Sigmoid colon (tissue), 7 donors: ENCODE results near the gene CDNF. TPM values are rescaled to one million over a fixed set of nuclear protein-coding genes. Genes with fewer than 3 reads are reported as not detected.
A peak's percentile ranks its signal among the peaks of the same experiment; 100 is the strongest.

Experiments
- DNase-seq: peaks from one replicate; pipeline ENCODE4 v3.0.0-alpha.2; 2019
- H3K27ac ChIP-seq, 4 donors: fragments of 200-600 bp; sonication (generic); one replicate each; pipeline ENCODE4 v1.5.1; 2016 to 2019; ENCODE audit warnings: mild to moderate bottlenecking in 1 of 4
- H3K27me3 ChIP-seq, 3 donors: fragments of 200-600 bp; sonication (generic); one replicate each; pipeline ENCODE4 v1.5.1; 2019; ENCODE audit warnings: mild to moderate bottlenecking in 1 of 3
- H3K36me3 ChIP-seq, 4 donors: fragments of 200-600 bp; sonication (generic); one replicate each; pipeline ENCODE4 v1.5.1; 2016 to 2019
- H3K4me1 ChIP-seq, 4 donors: fragments of 200-600 bp; sonication (generic); one replicate each; pipeline ENCODE4 v1.5.1; 2017 to 2019
- H3K4me3 ChIP-seq, 4 donors: fragments of 200-600 bp; sonication (generic); one replicate each; pipeline ENCODE4 v1.5.1; 2017 to 2019; ENCODE audit warnings: mild to moderate bottlenecking in 2 of 4, moderate library complexity in 1 of 4
- H3K9me3 ChIP-seq, 4 donors: fragments of 200-600 bp in 3 of 4; sonication (generic) in 3 of 4; one replicate each; pipeline versions ENCODE4 v1.5.1 to v1.6.1; 2013 to 2019
- EP300 ChIP-seq, 4 donors: sonication (generic); formaldehyde crosslinking; IDR thresholded peaks; one replicate each; pipeline ENCODE4 v1.6.1; 2017; ENCODE audit warnings: antibody characterized with exemption in 4 of 4
- POLR2A ChIP-seq, 2 donors: fragments of 450-650 bp; IDR thresholded peaks; one replicate each; pipeline ENCODE4 v1.6.1; 2016; ENCODE audit warnings: antibody characterized with exemption in 2 of 2, mild to moderate bottlenecking in 2 of 2, moderate library complexity in 2 of 2
- POLR2AphosphoS5 ChIP-seq, 4 donors: sonication (generic); formaldehyde crosslinking; IDR thresholded peaks; one replicate each; pipeline ENCODE4 v1.6.1; 2017; ENCODE audit warnings: antibody characterized with exemption in 4 of 4
- WGBS, 2 donors: extraction: QIAGEN DNeasy Blood & Tissue Kit; methylation state at CpG; one replicate each; pipeline ENCODE4 v1.1.7; 2013; 5-methylcytosine and 5-hydroxymethylcytosine counted together
- intact Hi-C: fragments of 100-400 bp; cut with DNase I; formaldehyde crosslinking; loops from one replicate; pipeline ENCODE4 v1.15.1; 2023
- polyA plus RNA-seq, 3 donors: library from polyadenylated mRNA; stranded (reverse); fragments of 200-250 nt; gene quantifications; one replicate each; pipeline ENCODE4 v1.2.3, GENCODE V29; 2013
- total RNA-seq, 4 donors: library from RNA; depleted of rRNA; stranded (reverse); fragments of >200 nt; gene quantifications; one replicate each; pipeline ENCODE4 v1.1.0, GENCODE V29; 2016
- TF ChIP-seq, protein P1 (sequence below), 4 experiments: fragments of 450-650 bp in 3 of 4; fragments of 200-600 bp in 1 of 4; IDR thresholded peaks; one replicate each; pipeline ENCODE4 v1.5.1; 2016 to 2019; ENCODE audit warnings: antibody characterized with exemption in 4 of 4, mild to moderate bottlenecking in 3 of 4, moderate library complexity in 2 of 4
- donor health status: healthy with polysubstance abuse.
- donor health status: Bipolar disorder and iron deficiency.
- donor health status: healthy.

The CDNF gene
- 1 to 10 TPM in 3 of 4 donors, not detected in 1; 1.5 to 2.9 (median 2.2) TPM for total RNA-seq
- under 1 TPM in 1 of 3 donors, not detected in 2; 0.95 TPM for polyA plus RNA-seq

- peak within 1 kb of the TSS; percentile 90 to 96 (median 95) for H3K27ac ChIP-seq
- peaks cover 5 to 30% (median 14%) of the 10 kb centered on the region in 4 donors for H3K36me3 ChIP-seq
- peaks cover 0 to 27% (median 17%) of the 10 kb centered on the region in 4 donors for H3K4me1 ChIP-seq
- peak; percentile 100 for DNase-seq
- 0 to 1% methylated on average over 72 of the region's 72 CpGs for WGBS, 2 donors
- intact Hi-C loops: loop anchor here (1.0 to 10.0 kb wide), 7 partner anchors 41 to 1053 kb away; partner anchors contain the start of genes FAM171A1, MEIG1 and SUV39H2
- no peaks in the 10 kb centered on the region for H3K9me3 ChIP-seq
- no peaks in the 10 kb centered on the region for H3K27me3 ChIP-seq
- H3K4me3 ChIP-seq: peak within 1 kb of the TSS; percentile 86 to 95 (median 90)
- TF ChIP-seq POLR2A (IDR thresholded peaks at IDR 0.05) (peak; percentile 58 to 75), POLR2AphosphoS5 (IDR thresholded peaks at IDR 0.05) (peak; percentile 76 to 95 (median 80)), EP300 (IDR thresholded peaks at IDR 0.05) (peak in 1 of 4 donors; percentile 52)
- TF ChIP-seq, protein P1, sequence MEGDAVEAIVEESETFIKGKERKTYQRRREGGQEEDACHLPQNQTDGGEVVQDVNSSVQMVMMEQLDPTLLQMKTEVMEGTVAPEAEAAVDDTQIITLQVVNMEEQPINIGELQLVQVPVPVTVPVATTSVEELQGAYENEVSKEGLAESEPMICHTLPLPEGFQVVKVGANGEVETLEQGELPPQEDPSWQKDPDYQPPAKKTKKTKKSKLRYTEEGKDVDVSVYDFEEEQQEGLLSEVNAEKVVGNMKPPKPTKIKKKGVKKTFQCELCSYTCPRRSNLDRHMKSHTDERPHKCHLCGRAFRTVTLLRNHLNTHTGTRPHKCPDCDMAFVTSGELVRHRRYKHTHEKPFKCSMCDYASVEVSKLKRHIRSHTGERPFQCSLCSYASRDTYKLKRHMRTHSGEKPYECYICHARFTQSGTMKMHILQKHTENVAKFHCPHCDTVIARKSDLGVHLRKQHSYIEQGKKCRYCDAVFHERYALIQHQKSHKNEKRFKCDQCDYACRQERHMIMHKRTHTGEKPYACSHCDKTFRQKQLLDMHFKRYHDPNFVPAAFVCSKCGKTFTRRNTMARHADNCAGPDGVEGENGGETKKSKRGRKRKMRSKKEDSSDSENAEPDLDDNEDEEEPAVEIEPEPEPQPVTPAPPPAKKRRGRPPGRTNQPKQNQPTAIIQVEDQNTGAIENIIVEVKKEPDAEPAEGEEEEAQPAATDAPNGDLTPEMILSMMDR (IDR thresholded peaks at IDR 0.05): no peak
These were observed at the start of gene CDNF, which contains the start of the genes HSPA14 and MSANTD7 for GRCh38 chr10:14837757-14838581. Gene CDNF, minus strand, starts transcription at chr10:14838037. Its CDS starts 91 bp downstream, at chr10:14837946. Gene HSPA14, plus strand, starts transcription at chr10:14838306. Its CDS starts 97 bp downstream, at chr10:14838403. Gene MSANTD7, plus strand, starts transcription at chr10:14838306. Its CDS starts 3,979 bp downstream, at chr10:14842285.

DNA sequence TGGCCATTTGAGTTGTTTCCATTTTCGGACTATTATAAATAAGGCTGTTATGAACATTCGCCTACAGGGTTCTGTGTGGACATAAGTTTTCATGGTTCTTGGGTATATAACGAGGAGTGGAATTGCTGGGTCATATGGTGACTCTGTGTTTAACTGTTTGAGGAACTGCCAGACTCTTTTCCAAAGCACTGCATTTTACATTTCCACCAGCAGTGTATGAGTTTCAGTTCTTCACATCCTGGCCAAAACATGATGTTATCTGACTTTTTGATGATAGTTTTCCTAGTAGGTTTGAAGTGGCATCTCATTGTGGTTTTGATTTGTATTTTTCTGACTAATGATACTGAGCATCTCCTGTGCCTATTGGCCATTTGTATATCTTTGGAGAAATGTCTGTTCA is 46.2 kb upstream of the CDNF start:
- intact Hi-C loops: no loop called here
- Histone ChIP-seq H3K9me3 (no peaks in the 10 kb centered on the region), H3K4me1 (peaks cover 0 to 12% (median 11%) of the 10 kb centered on the region in 4 donors), H3K4me3 (no peak overlapping the region), H3K27ac (no peak overlapping the region), H3K36me3 (no peaks in the 10 kb centered on the region), H3K27me3 (no peaks in the 10 kb centered on the region)
- TF ChIP-seq POLR2AphosphoS5 (IDR thresholded peaks at IDR 0.05) (no peak), POLR2A (IDR thresholded peaks at IDR 0.05) (no peak), EP300 (IDR thresholded peaks at IDR 0.05) (no peak)
- TF ChIP-seq, protein P1 (IDR thresholded peaks at IDR 0.05): no peak
- 87 to 93% methylated on average over 3 of the region's 3 CpGs for WGBS, 2 donors
- DNase-seq: no peak

- 61 to 70% methylated on average over 7 of the region's 7 CpGs for WGBS, 2 donors
- Histone ChIP-seq H3K9me3 (no peaks in the 10 kb centered on the region), H3K27ac (no peak overlapping the region), H3K4me3 (no peak overlapping the region), H3K4me1 (peaks cover 0 to 32% (median 17%) of the 10 kb centered on the region in 4 donors), H3K36me3 (no peaks in the 10 kb centered on the region), H3K27me3 (no peaks in the 10 kb centered on the region)
- intact Hi-C loops: no loop called here
- no peak for DNase-seq
- TF ChIP-seq, protein P1 (IDR thresholded peaks at IDR 0.05): no peak
- TF ChIP-seq EP300 (IDR thresholded peaks at IDR 0.05): no peak
- no peak for TF ChIP-seq POLR2A (IDR thresholded peaks at IDR 0.05)
- TF ChIP-seq POLR2AphosphoS5 (IDR thresholded peaks at IDR 0.05): no peak
These were observed 42.4 kb upstream of the CDNF start for GRCh38 chr10:14880229-14880628.

DNA sequence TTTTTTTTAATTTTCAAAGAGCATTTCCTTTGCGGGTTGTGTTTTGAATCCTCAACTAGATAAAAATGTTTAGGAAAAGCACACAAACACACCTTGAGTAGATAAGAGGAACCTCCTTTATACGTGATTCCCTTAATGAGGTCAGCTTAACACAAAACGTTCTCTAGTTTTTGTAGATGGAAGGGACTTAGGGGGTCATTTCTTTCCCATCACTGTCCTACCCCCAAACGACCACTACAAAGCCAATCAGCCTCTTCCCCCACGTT is 42.0 kb upstream of the CDNF start:
- H3K27me3 ChIP-seq: no peaks in the 10 kb centered on the region
- DNase-seq: no peak
- WGBS, 2 donors: 0 to 3% methylated on average over 5 of the region's 5 CpGs
- no peak overlapping the region for H3K27ac ChIP-seq
- TF ChIP-seq, protein P1 (IDR thresholded peaks at IDR 0.05): no peak
- TF ChIP-seq POLR2AphosphoS5 (IDR thresholded peaks at IDR 0.05): no peak
- no peak for TF ChIP-seq POLR2A (IDR thresholded peaks at IDR 0.05)
- no peak for TF ChIP-seq EP300 (IDR thresholded peaks at IDR 0.05)
- no peaks in the 10 kb centered on the region for H3K36me3 ChIP-seq
- H3K4me3 ChIP-seq: peak overlapping the region in 3 of 4 donors; percentile 68 to 99 (median 97)
- H3K4me1 ChIP-seq: peaks cover 0 to 32% (median 17%) of the 10 kb centered on the region in 4 donors
- intact Hi-C loops: loop anchor here (2.0 to 5.0 kb wide), 5 partner anchors 41 to 1533 kb away; partner anchors contain the start of genes CDNF, HSPA14, MSANTD7 and NMT2
- H3K9me3 ChIP-seq: no peaks in the 10 kb centered on the region
